Fibroblast of pulmonary artery (primary cell): Measurements from ENCODE around the gene PNPLA5.
"Not testable (repeated sequence)": the region's sequence is repeated elsewhere in the genome, so short reads cannot be mapped to it uniquely, and the experiment has no call there.

Source experiments
- DNase-seq: peaks from one replicate; pipeline ENCODE4 v3.0.0-alpha.2; 2010; ENCODE audit warnings: low read depth
- H3K4me3 ChIP-seq: replicated peaks from 2 replicates; pipeline ENCODE4 v1.5.1; 2011; ENCODE audit warnings: low read depth, mild to moderate bottlenecking, control low read depth, low read length, moderate library complexity
- TF ChIP-seq, protein P1 (sequence below): IDR thresholded peaks from 2 replicates; pipeline ENCODE4 v1.5.1; 2011; ENCODE audit warnings: mild to moderate bottlenecking, control low read depth, low read length, inconsistent platforms; ENCODE audit errors: missing control alignments

The PNPLA5 gene

GRCh38 chr22:43904412-43904811, 12.6 kb upstream of the PNPLA5 start:
- TF ChIP-seq, protein P1, sequence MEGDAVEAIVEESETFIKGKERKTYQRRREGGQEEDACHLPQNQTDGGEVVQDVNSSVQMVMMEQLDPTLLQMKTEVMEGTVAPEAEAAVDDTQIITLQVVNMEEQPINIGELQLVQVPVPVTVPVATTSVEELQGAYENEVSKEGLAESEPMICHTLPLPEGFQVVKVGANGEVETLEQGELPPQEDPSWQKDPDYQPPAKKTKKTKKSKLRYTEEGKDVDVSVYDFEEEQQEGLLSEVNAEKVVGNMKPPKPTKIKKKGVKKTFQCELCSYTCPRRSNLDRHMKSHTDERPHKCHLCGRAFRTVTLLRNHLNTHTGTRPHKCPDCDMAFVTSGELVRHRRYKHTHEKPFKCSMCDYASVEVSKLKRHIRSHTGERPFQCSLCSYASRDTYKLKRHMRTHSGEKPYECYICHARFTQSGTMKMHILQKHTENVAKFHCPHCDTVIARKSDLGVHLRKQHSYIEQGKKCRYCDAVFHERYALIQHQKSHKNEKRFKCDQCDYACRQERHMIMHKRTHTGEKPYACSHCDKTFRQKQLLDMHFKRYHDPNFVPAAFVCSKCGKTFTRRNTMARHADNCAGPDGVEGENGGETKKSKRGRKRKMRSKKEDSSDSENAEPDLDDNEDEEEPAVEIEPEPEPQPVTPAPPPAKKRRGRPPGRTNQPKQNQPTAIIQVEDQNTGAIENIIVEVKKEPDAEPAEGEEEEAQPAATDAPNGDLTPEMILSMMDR = peak; percentile 34
- DNase-seq, H3K4me3 ChIP-seq: not testable (repeated sequence)

GRCh38 chr22:43903033-43903432, 11.2 kb upstream of the PNPLA5 start:
- H3K4me3 ChIP-seq, DNase-seq: not testable (repeated sequence)

DNA sequence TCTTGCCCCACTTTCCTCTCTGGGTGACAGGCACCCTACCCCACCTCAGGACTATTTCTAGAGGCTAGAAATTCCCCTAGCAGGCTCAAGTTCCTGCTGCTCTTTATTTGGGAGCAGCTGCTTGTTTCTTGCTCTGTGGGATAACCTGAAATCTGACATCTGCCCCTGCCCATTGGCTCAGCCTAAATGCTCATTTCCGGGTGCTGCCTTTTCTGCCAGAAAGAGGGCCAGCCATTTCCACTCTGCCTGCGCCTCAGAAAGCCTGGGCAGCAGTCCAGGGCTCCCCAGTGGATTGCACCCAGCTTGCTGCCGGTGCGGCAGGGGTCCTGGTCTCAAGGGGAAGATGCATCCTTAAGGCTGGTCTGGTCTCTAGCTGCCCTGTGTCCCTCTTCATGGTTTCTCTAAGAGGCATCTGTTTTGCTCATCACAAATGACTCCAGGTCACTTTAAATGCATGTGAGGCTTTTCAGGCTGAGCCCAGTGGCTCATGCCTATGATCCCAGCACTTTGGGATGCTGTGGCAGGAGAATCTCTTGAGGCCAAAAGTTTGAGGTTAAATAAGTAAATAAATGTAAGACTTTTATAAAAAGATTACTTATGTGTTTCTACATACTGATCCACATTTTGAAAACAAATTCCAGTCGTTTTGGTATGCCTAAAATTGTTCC, 10.3 kb upstream of the PNPLA5 start:
- no peak overlapping the region for H3K4me3 ChIP-seq
- DNase-seq = peak; percentile 64
- TF ChIP-seq, protein P1 = no peak

DNA sequence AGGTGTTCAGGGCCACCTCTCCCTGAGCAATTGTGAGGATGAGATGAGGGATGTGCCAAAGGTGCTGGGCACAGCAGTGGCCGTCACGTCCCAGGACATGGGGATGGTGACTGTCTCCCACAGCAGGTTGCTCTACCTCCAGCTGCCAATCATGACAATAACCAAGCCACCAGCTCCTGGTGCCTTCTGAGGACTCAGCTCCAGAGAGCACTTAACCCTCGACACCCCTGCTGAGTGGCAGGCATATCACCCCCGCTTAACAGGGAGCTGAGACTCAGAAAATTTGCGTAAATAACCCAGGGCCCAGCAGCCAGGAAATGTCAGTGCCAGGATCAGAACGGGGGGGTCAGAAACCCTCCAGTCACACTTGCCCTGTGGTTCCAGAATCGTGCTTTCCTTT, 8.4 kb upstream of the PNPLA5 start:
- no peak overlapping the region for H3K4me3 ChIP-seq
- TF ChIP-seq, protein P1 = no peak

GRCh38 chr22:43897751-43898261, 6.0 kb upstream of the PNPLA5 start:
- peak; percentile 45 for DNase-seq
- TF ChIP-seq, protein P1 = no peak
- no peak overlapping the region for H3K4me3 ChIP-seq

More for the DNA sequence above, 8.4 kb upstream of the PNPLA5 start:
- DNase-seq = no peak

- H3K4me3 ChIP-seq = no peak overlapping the region
- DNase-seq = no peak
- TF ChIP-seq, protein P1 = no peak
These were observed 4.3 kb upstream of the PNPLA5 start for GRCh38 chr22:43895986-43896645.

GRCh38 chr22:43894122-43894521, 2.3 kb upstream of the PNPLA5 start:
- TF ChIP-seq, protein P1 = no peak
- DNase-seq = no peak
- no peak overlapping the region for H3K4me3 ChIP-seq
